ENCODE measurements around the gene STAT1.

The STAT1 gene

DNA sequence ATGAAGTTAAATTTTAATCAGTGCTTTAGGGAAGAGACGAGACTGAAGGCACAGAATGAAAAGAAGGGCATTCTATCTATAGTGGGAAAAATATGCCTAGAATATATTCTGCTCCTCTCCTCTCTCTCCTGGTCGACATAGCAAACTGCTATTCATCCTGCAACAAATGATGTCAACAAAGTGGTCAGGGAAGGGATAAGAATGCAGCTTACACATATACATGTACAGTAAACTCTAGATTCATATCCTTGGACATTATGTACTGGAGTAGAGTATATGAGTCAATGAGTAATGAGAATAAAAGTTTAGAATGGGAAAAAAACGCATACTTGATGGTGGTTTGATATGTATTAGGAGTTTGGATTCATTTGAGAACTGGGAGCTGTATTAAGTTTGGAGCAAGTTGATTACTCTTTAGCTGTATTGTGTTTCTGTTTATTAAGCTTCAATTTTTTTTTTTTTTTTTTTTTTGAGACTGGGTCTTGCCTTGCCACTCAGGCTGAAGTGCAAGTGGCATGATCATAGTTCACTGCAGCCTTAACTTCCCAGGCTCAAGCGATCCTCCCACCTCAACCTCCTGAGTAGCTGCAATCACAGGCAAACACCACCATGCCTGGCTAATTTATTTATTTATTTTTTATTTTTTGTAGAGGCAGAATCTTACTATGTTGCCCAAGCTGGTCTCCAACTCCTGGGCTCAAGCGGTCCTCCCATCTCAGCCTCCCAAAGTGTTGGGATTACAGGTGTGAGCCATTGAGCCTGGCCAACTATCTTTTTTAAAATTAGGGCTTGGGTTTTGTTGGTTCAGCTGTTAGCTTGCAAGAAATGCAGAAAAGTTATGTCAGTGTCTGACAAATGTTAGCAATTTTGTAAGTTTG, 53.8 kb downstream of the STAT1 start:
- Mint-ChIP-seq H3K27ac (no peak overlapping the region), H3K27me3 (ENCODE audit: low read depth) (no peaks in the 10 kb centered on the region), H3K4me3 (no peak overlapping the region)

DNA sequence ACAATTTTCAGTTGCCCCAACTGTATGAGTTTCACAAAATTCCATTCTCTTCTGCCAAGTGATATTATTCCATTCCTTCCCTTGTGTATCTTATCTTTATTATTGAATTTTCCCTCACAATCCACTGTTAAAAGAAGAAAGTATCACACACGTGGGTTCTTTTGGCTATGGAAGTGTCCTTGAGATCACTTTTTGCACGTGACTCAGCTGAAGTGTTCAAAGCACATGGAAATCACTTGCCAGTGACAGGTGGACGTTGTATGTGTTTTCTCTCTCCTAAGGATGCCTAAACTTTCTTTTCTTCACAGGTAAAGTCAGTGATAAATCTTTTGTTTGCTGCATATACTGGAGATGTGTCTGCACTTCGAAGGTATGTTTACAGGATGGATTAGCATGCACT, 60.7 kb downstream of the STAT1 start:
- H3K4me3 Mint-ChIP-seq, result no peak overlapping the region
- peaks cover 25% of the 10 kb centered on the region for H3K36me3 Mint-ChIP-seq (ENCODE audit: low read depth)
- H3K27me3 Mint-ChIP-seq (ENCODE audit: low read depth), result no peaks in the 10 kb centered on the region
- H3K9me3 Mint-ChIP-seq, result peaks cover 20% of the 10 kb centered on the region
- peaks cover under 1% of the 10 kb centered on the region for H3K4me1 Mint-ChIP-seq (ENCODE audit: low read depth)
- H3K27ac Mint-ChIP-seq, result no peak overlapping the region

More for the DNA sequence above, 53.8 kb downstream of the STAT1 start:
- H3K36me3 Mint-ChIP-seq (ENCODE audit: low read depth), result peaks cover 79% of the 10 kb centered on the region
- H3K4me1 Mint-ChIP-seq (ENCODE audit: low read depth), result peaks cover 24% of the 10 kb centered on the region
- H3K9me3 Mint-ChIP-seq, result peaks cover 22% of the 10 kb centered on the region

- H3K27me3 Mint-ChIP-seq (ENCODE audit: low read depth), result no peaks in the 10 kb centered on the region
- H3K4me3 Mint-ChIP-seq, result no peak overlapping the region
- H3K36me3 Mint-ChIP-seq (ENCODE audit: low read depth), result peaks cover 4% of the 10 kb centered on the region
- H3K9me3 Mint-ChIP-seq, result no peaks in the 10 kb centered on the region
- H3K27ac Mint-ChIP-seq, result no peak overlapping the region
- peaks cover 11% of the 10 kb centered on the region for H3K4me1 Mint-ChIP-seq (ENCODE audit: low read depth)
Observed at GRCh38 chr2:190950566-190950991, 63.4 kb downstream of the STAT1 start.

DNA sequence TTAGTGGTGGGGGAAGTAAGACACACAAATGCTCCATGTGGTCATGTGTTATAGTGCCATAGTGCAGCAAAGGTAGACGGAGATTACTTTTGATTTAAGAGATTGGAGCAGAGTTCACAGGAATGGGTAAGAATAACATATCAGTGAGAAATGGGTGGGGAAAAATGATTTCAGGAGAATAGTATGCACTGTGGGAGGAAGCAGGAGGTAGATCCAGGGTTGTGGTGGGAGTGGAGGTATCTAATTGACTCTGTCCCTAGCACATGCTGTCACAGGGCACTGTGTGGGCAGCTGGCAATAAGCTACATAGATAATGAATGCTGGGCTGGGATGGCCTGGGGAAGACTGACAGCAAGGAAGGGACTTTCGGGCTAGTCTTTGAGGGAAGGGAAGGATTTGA, 65.3 kb downstream of the STAT1 start:
- no peaks in the 10 kb centered on the region for H3K9me3 Mint-ChIP-seq
- H3K4me1 Mint-ChIP-seq (ENCODE audit: low read depth), result peaks cover 11% of the 10 kb centered on the region

GRCh38 chr2:190947711-190948251, 66.2 kb downstream of the STAT1 start:
- H3K27ac Mint-ChIP-seq, result peak overlapping the region; percentile 41
- no peaks in the 10 kb centered on the region for H3K9me3 Mint-ChIP-seq
- H3K4me1 Mint-ChIP-seq (ENCODE audit: low read depth), result peaks cover 11% of the 10 kb centered on the region
- peaks cover 1% of the 10 kb centered on the region for H3K36me3 Mint-ChIP-seq (ENCODE audit: low read depth)
- no peak overlapping the region for H3K4me3 Mint-ChIP-seq
- H3K27me3 Mint-ChIP-seq (ENCODE audit: low read depth), result no peaks in the 10 kb centered on the region

More for the DNA sequence above, 65.3 kb downstream of the STAT1 start:
- H3K36me3 Mint-ChIP-seq (ENCODE audit: low read depth), result peaks cover 1% of the 10 kb centered on the region
- no peak overlapping the region for H3K27ac Mint-ChIP-seq
- H3K27me3 Mint-ChIP-seq (ENCODE audit: low read depth), result no peaks in the 10 kb centered on the region
- no peak overlapping the region for H3K4me3 Mint-ChIP-seq

- Mint-ChIP-seq H3K27me3 (ENCODE audit: low read depth) (no peaks in the 10 kb centered on the region), H3K4me3 (no peak overlapping the region), H3K36me3 (ENCODE audit: low read depth) (peaks cover 1% of the 10 kb centered on the region), H3K27ac (no peak overlapping the region), H3K9me3 (no peaks in the 10 kb centered on the region), H3K4me1 (ENCODE audit: low read depth) (peaks cover 11% of the 10 kb centered on the region)
Observed at GRCh38 chr2:190947141-190947540, 66.8 kb downstream of the STAT1 start.

DNA sequence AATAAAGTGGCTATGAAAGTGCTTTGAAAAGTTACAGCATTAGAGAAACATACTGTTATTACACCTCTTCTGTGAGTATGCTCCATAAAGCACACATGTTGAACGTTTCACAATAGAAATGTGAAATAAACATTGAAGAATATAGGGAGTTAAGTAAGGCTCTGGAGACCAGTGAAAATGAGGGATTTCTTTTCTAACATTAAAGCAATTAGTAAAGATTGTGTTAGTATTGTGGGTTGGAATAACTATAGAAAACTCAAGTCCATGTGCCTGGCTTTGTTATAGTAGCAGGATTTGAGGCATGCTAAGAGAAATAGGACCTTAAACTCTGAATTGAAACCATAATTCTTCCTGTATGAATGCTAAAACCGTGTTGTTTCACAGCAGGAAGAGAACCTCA, 70.3 kb downstream of the STAT1 start:
- Mint-ChIP-seq H3K27me3 (ENCODE audit: low read depth) (no peaks in the 10 kb centered on the region), H3K4me3 (no peak overlapping the region), H3K4me1 (ENCODE audit: low read depth) (peaks cover 11% of the 10 kb centered on the region), H3K9me3 (no peaks in the 10 kb centered on the region), H3K27ac (no peak overlapping the region), H3K36me3 (ENCODE audit: low read depth) (peaks cover 1% of the 10 kb centered on the region)

DNA sequence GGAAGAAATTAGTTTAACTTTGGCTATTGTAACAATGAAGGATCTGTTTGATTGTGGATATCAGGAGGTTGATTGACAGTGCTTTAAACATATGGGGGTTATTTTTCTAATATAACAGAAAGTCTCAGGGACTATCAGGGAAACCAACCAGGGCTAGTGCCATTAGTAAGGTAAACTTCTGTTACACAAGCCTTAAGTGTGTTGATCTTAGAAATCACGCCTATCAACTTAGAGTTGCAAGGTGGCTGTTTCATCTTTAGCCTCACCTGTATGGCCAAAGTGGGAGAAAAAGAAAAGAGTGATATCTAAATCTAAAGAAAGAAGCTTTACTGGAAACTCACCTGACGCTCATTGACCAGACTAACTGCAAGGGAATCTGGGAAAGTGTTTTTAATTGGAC, 71.3 kb downstream of the STAT1 start:
- H3K36me3 Mint-ChIP-seq (ENCODE audit: low read depth), result peaks cover under 1% of the 10 kb centered on the region
- H3K27ac Mint-ChIP-seq, result no peak overlapping the region
- no peak overlapping the region for H3K4me3 Mint-ChIP-seq
- no peaks in the 10 kb centered on the region for H3K9me3 Mint-ChIP-seq
- H3K4me1 Mint-ChIP-seq (ENCODE audit: low read depth), result peaks cover 5% of the 10 kb centered on the region
- no peaks in the 10 kb centered on the region for H3K27me3 Mint-ChIP-seq (ENCODE audit: low read depth)

- Mint-ChIP-seq H3K4me3 (no peak overlapping the region), H3K4me1 (ENCODE audit: low read depth) (no peaks in the 10 kb centered on the region), H3K36me3 (ENCODE audit: low read depth) (no peaks in the 10 kb centered on the region), H3K27me3 (ENCODE audit: low read depth) (no peaks in the 10 kb centered on the region), H3K9me3 (no peaks in the 10 kb centered on the region), H3K27ac (no peak overlapping the region)
Observed at GRCh38 chr2:190941571-190941970, 72.4 kb downstream of the STAT1 start.

DNA sequence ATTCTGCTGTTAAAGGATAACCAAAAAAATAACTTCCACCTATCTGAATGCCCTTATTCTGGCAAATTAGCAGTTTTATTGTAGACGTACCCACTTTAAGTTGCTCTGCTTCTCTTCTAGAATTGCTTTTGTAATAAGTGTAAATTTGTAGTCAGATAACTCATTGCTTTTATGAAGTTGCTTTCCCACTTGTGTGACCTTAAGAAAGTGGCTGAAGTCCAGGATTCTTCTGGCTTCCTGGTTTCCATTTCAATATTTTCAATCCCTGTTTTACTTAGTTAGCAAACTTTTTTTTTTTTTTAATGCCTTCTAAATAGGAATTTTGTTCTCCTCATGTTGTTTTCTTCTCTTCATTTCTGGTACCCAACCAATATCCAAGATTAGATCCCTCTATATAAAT, 73.5 kb downstream of the STAT1 start:
- Mint-ChIP-seq H3K4me1 (ENCODE audit: low read depth) (no peaks in the 10 kb centered on the region), H3K27me3 (ENCODE audit: low read depth) (no peaks in the 10 kb centered on the region), H3K36me3 (ENCODE audit: low read depth) (no peaks in the 10 kb centered on the region), H3K27ac (no peak overlapping the region), H3K4me3 (no peak overlapping the region), H3K9me3 (no peaks in the 10 kb centered on the region)

DNA sequence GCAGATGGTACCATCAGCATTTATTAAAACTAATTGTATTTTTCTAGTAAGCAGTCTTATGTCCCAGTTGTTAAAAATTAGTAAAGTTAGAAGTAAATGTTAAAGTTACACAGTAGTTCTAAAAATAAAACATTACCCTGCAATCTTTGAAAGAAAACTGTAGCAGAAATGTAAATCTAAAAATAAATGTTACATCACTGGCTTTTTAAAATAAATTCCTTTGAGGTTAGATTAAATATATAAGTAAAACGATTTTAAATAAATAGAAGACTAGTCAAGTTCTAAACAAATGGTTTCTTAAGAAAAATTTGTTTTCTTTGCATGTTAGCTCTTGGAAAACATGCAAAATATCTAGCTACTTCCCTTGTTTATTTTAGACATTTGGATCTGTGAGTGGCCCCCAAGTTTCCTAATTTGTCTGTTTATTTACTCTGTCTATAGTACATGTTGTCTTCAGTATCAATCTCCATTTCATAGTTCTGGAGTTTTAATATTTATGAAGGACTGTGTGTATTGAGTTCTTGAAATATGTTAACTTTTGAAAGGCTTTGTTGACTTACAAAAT, 75.1 kb downstream of the STAT1 start:
- Mint-ChIP-seq H3K36me3 (ENCODE audit: low read depth) (peaks cover 2% of the 10 kb centered on the region), H3K4me1 (ENCODE audit: low read depth) (peaks cover 2% of the 10 kb centered on the region), H3K27ac (no peak overlapping the region), H3K4me3 (no peak overlapping the region), H3K27me3 (ENCODE audit: low read depth) (no peaks in the 10 kb centered on the region), H3K9me3 (no peaks in the 10 kb centered on the region)

- Mint-ChIP-seq H3K36me3 (ENCODE audit: low read depth) (peaks cover 15% of the 10 kb centered on the region), H3K27ac (no peak overlapping the region), H3K9me3 (no peaks in the 10 kb centered on the region), H3K4me3 (no peak overlapping the region), H3K27me3 (ENCODE audit: low read depth) (no peaks in the 10 kb centered on the region), H3K4me1 (ENCODE audit: low read depth) (peaks cover 7% of the 10 kb centered on the region)
Observed at GRCh38 chr2:190935054-190935453, 78.9 kb downstream of the STAT1 start.

- H3K36me3 Mint-ChIP-seq (ENCODE audit: low read depth), result peaks cover 22% of the 10 kb centered on the region
- no peak overlapping the region for H3K27ac Mint-ChIP-seq
- H3K27me3 Mint-ChIP-seq (ENCODE audit: low read depth), result no peaks in the 10 kb centered on the region
- no peaks in the 10 kb centered on the region for H3K9me3 Mint-ChIP-seq
- H3K4me3 Mint-ChIP-seq, result no peak overlapping the region
- peaks cover 7% of the 10 kb centered on the region for H3K4me1 Mint-ChIP-seq (ENCODE audit: low read depth)
Observed at GRCh38 chr2:190933361-190933760, 80.6 kb downstream of the STAT1 start.

GRCh38 chr2:190932514-190932913, 81.5 kb downstream of the STAT1 start:
- Mint-ChIP-seq H3K4me1 (ENCODE audit: low read depth) (peaks cover 7% of the 10 kb centered on the region), H3K36me3 (ENCODE audit: low read depth) (peaks cover 24% of the 10 kb centered on the region), H3K4me3 (no peak overlapping the region), H3K27ac (no peak overlapping the region), H3K27me3 (ENCODE audit: low read depth) (no peaks in the 10 kb centered on the region), H3K9me3 (no peaks in the 10 kb centered on the region)

DNA sequence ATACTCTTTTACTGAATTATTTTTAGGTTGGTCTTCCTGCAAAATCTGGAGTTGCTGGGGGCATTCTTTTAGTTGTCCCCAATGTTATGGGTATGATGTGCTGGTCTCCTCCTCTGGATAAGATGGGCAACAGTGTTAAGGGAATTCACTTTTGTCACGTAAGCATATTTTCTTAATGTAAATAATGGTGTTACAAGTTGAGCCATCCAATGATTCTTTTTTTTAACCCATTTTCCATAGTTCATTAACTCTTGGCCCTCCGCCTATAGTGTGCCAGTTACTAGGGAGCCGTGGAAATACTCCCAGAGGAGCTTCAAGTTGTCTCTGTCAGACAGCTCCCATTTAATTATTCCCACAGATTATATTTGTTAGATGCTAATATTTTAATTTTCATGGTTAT, 83.6 kb downstream of the STAT1 start:
- H3K27me3 Mint-ChIP-seq (ENCODE audit: low read depth), result no peaks in the 10 kb centered on the region
- peaks cover 33% of the 10 kb centered on the region for H3K36me3 Mint-ChIP-seq (ENCODE audit: low read depth)
- H3K4me1 Mint-ChIP-seq (ENCODE audit: low read depth), result peaks cover 10% of the 10 kb centered on the region
- H3K4me3 Mint-ChIP-seq, result no peak overlapping the region
- no peaks in the 10 kb centered on the region for H3K9me3 Mint-ChIP-seq
- no peak overlapping the region for H3K27ac Mint-ChIP-seq

All from T-helper 1 cell treated with Interleukin-12 subunit alpha and Interleukin-12 subunit beta and Interleukin-4 antibody, amounts not matched to agents 30 μg/mL and 1 μg/mL, for 36 hours (primary cell).